HG03342 (cell line): ENCODE results near the gene DPP6.
"Not testable (repeated sequence)": the region's sequence is repeated elsewhere in the genome, so short reads cannot be mapped to it uniquely, and the experiment has no call there.

ENCODE experiments used
- ATAC-seq: cut with Tn5 transposase; IDR thresholded peaks from one replicate; pipeline ENCODE4 v1.9.1; 2021; ENCODE audit warnings: mild to moderate bottlenecking, moderate library complexity; ENCODE audit not compliant: unreplicated experiment

Gene DPP6

GRCh38 chr7:154646126-154647013, 594.2 kb downstream of the DPP6 start:
- ATAC-seq = no peak

- ATAC-seq = no peak
Measured at GRCh38 chr7:154647625-154648024, 595.4 kb downstream of the DPP6 start.

DNA sequence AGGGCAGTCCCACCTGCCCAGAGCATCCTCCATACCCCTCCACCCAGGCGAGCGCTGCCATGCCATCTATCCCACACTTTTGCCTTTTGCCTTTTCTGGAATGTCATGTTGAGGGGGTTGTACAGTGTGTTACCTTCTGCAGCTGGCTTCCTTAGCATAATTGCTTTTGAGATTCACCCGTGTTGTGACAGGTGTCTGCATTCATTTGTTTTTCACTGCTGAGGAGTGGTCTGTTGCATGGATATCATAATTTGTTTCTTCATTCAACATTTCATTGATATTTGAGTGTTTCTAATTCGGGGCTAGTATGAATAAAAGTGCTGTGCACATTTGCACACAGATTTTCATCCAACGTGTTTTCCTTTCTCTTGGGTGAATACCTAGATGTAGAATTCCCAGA, 596.8 kb downstream of the DPP6 start:
- ATAC-seq = no peak

DNA sequence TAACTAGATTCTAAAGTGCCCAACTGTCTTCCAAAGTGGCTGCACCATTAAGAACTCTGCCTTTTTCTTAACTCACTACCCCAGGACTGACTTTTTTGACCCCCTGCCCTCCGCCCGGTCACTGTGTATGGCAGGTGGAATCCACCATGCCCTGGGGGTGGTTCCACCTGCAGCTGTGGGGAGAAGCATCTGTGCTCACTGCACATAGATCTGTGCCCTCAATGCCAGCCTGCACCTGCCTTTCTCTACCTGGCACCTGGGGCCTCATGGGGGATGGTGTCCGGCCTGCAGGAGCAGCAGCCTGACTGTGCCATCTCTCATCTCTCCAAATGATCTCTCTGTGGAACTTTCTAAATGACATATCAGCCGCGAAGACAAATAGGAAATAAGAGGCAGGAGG, 597.2 kb downstream of the DPP6 start:
- no peak for ATAC-seq

GRCh38 chr7:154650275-154650674, 598.1 kb downstream of the DPP6 start:
- no peak for ATAC-seq

GRCh38 chr7:154651501-154651900, 599.3 kb downstream of the DPP6 start:
- ATAC-seq = no peak

GRCh38 chr7:154652564-154652963, 600.4 kb downstream of the DPP6 start:
- no peak for ATAC-seq

DNA sequence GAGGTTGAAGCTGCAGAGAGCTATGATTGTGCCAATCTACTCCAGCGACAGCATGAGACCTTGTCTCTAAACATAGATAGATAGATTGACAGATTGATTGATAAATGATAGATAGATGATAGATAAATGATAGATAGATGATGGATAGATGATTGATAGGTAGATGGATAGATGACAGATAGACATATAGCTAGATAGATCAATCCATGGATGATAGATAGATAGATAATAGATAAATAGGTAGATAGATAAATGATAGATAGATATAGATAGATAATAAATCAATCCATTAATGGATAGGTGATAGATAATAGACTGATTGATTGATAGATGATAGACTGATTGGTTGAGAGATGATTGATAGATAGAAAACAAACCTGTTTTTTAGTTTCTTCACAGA, 601.1 kb downstream of the DPP6 start:
- ATAC-seq = no peak

- ATAC-seq = no peak
Measured at GRCh38 chr7:154656618-154657017, 604.4 kb downstream of the DPP6 start.

DNA sequence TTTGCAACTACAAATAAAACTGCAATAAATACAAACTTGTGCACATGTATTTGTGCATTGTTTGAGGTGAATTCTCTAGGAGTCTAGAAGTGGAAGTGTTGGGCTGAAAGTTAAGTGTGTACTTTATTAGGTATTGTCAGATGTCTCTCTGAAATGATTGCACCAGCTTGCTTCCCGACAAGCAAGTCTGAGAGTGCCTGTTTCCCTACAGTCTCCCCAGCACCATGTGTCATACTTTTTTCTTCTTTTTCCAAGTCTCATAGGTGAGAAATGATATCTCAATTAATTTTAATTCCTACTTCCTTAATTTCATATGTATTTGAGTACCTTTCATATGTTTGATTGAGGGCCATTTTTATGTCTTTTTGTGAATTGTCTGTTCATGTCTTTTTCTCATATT, 614.6 kb downstream of the DPP6 start:
- no peak for ATAC-seq

GRCh38 chr7:154672659-154673415, 620.6 kb downstream of the DPP6 start:
- no peak for ATAC-seq

- no peak for ATAC-seq
Measured at GRCh38 chr7:154674191-154674590, 622.0 kb downstream of the DPP6 start.

DNA sequence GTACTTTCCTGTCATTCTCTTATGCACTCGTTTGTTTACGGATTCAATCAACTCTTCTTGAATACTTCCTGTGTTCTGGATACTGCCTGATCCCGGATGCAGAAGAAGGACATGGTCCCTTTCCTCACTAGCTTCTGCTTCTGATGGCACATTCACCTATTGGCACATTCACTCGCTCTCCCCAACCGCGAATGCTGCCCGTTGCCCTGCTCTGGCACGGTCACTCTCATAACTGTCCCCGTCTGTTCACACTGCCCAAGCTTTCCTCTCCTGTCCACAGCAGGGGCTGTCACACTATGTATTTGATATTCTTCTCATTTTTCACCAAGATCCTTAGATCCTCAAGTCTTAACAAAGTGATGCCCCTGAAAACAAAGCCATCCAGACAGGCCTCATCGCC, 623.4 kb downstream of the DPP6 start:
- no peak for ATAC-seq

DNA sequence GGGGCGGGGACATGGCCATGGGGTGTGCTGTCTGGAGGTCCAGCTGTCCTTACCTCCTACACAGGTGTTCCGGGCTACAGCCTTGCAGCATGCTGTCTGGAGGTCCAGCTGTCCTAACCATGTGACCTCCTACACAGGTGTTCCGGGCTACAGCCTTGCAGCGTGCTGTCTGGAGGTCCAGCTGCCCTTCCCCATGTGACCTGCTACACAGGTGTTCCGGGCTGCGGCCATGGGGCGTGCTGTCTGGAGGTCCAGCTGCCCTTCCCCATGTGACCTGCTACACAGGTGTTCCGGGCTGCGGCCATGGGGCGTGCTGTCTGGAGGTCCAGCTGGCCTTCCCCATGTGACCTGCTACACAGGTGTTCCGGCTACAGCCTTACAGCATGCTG, 623.8 kb downstream of the DPP6 start:
- not testable (repeated sequence) for ATAC-seq

- ATAC-seq = no peak
Measured at GRCh38 chr7:154676422-154677073, 624.4 kb downstream of the DPP6 start.

DNA sequence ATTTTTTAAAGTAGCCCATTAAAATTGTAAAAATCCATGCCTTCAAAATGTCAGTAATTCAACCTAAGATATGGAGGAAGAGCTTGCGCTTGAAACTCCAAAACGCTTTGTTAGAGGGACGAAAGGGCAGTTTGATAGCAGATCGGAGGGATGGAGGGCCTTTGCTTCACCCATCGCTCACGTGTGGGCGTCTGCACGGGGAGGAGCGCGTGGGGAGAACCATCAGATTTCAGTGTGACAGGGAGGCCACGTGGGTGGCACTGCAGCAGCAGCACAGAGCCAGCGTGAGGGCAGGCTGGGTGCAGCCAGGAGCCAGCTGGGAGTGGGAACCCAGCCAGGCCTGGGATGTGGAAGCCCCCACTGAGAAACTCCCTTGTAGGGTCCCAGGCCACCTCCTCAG, 625.3 kb downstream of the DPP6 start:
- no peak for ATAC-seq

DNA sequence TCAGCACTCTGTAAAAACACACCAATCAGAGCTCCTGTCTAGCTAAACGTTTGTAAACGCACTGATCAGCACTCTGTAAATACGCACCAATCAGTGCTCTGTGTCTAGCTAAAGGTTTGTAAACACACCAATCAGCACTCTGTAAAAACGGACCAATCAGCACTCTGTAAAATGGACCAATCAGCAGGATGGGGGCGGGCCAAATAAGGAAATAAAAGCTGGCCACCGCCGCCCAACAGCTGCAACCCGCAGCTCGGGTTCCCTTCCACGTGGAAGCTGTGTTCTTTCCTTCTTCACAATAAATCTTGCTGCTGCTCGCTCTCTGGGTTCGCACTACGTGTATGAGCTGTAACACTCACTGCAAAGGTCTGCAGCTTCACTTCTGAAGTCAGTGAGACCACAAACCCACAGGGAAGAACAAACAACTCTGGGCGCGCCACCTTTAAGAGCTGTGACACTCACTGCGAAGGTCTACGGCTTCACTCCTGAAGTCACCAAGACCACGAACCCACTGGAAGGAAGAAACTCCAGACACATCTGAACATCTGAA, 625.9 kb downstream of the DPP6 start:
- not testable (repeated sequence) for ATAC-seq

DNA sequence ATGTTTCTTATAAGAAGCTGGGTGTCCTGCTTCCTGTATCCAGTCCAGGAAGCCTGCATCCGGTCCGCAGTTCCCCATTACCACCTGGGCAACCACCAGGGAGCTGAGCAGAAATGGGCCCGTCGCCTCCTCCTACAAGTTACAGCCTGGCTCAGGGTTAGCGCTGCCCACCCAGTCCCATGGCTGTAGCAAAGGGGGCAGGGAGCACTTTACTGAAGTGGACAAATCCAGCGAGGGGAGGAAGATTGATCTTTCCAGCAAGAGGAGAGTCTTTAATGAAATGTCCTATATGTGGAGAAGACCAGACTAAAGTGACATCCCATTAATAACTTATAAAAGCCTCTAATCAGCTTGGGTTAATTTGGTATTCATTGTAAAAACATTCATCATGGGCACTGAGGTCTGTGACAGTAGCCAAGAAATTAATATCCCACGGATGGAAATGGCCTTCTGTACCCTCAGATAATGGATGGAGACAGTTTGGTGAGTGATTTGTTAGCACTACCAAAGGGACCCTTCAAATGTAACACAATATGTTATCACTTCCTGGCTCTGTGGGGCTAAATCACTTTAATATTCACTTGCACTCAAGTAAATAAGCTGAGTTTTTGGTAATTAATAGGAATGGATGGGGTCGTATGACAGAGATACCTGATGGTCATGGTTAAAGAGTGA, 627.3 kb downstream of the DPP6 start:
- ATAC-seq = no peak

DNA sequence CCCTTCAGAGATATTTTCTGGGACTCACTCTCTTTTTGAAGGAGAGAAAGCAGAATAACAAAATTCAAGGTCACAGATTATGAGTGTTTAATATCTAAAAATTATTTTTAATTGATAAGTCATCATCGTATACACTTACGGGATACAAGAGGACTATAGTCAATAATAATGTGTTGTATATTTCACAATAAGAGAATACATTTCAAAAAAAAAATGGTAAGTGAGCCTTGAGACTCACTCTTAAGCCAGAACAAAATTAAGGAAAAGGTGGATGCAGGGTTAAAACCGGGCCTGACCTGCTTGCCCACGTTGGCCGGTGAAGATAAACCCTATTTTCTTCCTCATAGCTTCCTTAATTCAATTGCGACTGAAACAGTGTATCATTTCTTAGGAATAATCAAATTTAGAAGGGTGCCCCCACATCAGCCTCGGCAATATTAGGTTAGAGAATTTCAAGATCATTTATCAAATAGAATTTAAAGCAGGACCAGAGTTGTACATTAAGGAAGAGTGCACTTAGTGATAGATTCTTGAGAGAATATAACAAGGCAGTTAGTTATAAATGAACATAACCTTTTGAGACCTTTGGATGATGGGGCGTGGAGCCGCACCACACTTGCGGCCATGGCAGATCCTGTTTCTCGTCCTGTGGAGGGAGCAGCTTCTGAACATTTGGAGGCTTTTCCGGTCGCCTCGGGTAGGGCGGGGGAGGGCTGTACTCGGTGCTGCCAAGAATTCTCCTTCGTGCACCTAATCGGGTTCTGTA, 628.9 kb downstream of the DPP6 start:
- ATAC-seq = no peak

DNA sequence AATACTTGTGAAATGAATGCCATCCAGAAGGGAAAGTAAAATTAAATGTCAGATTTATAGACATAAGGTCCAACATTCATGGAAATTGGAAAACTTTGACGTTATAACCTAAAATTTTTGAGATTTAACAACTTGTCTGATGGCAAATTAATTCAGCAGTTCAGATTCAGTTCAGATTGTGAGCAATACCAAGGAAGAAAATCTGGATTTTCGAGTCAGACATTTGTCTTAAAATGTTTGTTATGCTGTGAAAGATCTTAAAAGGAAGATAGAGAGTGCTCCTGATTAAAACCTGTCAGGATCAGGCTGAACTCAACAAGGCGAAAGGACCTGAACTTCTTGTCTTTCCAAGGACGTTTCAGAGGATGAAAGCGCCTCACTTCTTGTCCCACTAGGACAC, 629.8 kb downstream of the DPP6 start:
- no peak for ATAC-seq
